H1 (cell line): ENCODE measurements around the gene SLC24A5. TPM values are rescaled to one million over a fixed set of nuclear protein-coding genes. Genes with fewer than 3 reads are reported as not detected.

Experiments used
- CTCF ChIA-PET: fragments of 300-600 bp; sonication (Branson Sonifier 250); formaldehyde crosslinking; loops from one replicate; lab custom pipeline; 2021; ENCODE audit not compliant: partially characterized antibody; lab: Charles Lee
- POLR2A ChIA-PET: fragments of 300-600 bp; sonication (Branson Sonifier 250); formaldehyde crosslinking; loops from one replicate; lab custom pipeline; 2021; ENCODE audit warnings: inconsistent platforms; ENCODE audit not compliant: partially characterized antibody; lab: Charles Lee
- DNase-seq, 2 experiments: peaks; one replicate each; pipeline versions ENCODE4 v3.0.0 to v3.0.0-alpha.2; 2010 to 2022; ENCODE audit warnings: low spot score in 2 of 2, low read depth in 1 of 2, mixed read lengths in 1 of 2
- FAIRE-seq: peaks from 2 replicates; lab custom pipeline; 2011; peaks lifted over from hg19 to GRCh38; lab: Jason Lieb, UNC
- H2AFZ ChIP-seq: 2 replicates; pipeline ENCODE4 v1.8.1; 2012; ENCODE audit warnings: low read length, inconsistent platforms
- H2AK5ac ChIP-seq: 2 replicates; pipeline ENCODE4 v1.6.1; 2013; ENCODE audit warnings: low read depth, low read length
- H2BK120ac ChIP-seq: replicated peaks from 2 replicates; pipeline ENCODE3; 2013; ENCODE audit warnings: low read depth, low read length, inconsistent platforms
- H2BK12ac ChIP-seq: 2 replicates; pipeline ENCODE4 v1.6.1; 2013; ENCODE audit warnings: low read depth, low read length
- H2BK15ac ChIP-seq: 2 replicates; pipeline ENCODE4 v1.6.1; 2013; ENCODE audit warnings: low read length
- H2BK20ac ChIP-seq: 2 replicates; pipeline ENCODE4 v1.6.1; 2013; ENCODE audit warnings: low read length
- H2BK5ac ChIP-seq: 2 replicates; pipeline ENCODE4 v1.6.1; 2013; ENCODE audit warnings: low read depth, low read length
- H3K14ac ChIP-seq: 2 replicates; pipeline ENCODE4 v1.6.1; 2013; ENCODE audit warnings: inconsistent platforms; ENCODE audit not compliant: insufficient read length
- H3K18ac ChIP-seq: 2 replicates; pipeline ENCODE4 v1.6.1; 2013; ENCODE audit warnings: low read length; ENCODE audit errors: extremely low read depth
- H3K23ac ChIP-seq: 2 replicates; pipeline ENCODE4 v1.6.1; 2013; ENCODE audit warnings: inconsistent platforms; ENCODE audit not compliant: insufficient read length
- H3K23me2 ChIP-seq: 2 replicates; pipeline ENCODE4 v1.6.1; 2013; ENCODE audit warnings: low read depth, low read length
- H3K27ac ChIP-seq: 2 replicates; pipeline ENCODE4 v1.6.1; 2011; ENCODE audit warnings: low read depth, low read length, inconsistent platforms
- H3K27me3 ChIP-seq, 4 experiments: replicated peaks in 1 of 4; 1 replicate in 1 of 4; 2 replicates in 3 of 4; pipeline versions ENCODE4 v1.6.1 to v1.8.1; 2011 to 2013; ENCODE audit warnings: low read length in 3 of 4, mild to moderate bottlenecking in 3 of 4, inconsistent platforms in 2 of 4, mixed read lengths in 2 of 4, moderate library complexity in 1 of 4; ENCODE audit not compliant: control insufficient read depth in 3 of 4, insufficient read depth in 3 of 4; ENCODE audit errors: extremely low read depth in 1 of 4
- H3K36me3 ChIP-seq, 4 experiments: 2 replicates each; pipeline versions ENCODE4 v1.6.1 to v1.8.1; 2011 to 2013; ENCODE audit warnings: mild to moderate bottlenecking in 4 of 4, low read length in 3 of 4, moderate library complexity in 2 of 4, control low read depth in 1 of 4, inconsistent platforms in 1 of 4; ENCODE audit not compliant: insufficient read depth in 4 of 4, control insufficient read depth in 2 of 4
- H3K4ac ChIP-seq: replicated peaks from 2 replicates; pipeline ENCODE3; 2013; ENCODE audit warnings: low read length, low read depth, mixed read lengths, inconsistent platforms; ENCODE audit not compliant: insufficient read length
- H3K4me1 ChIP-seq, 4 experiments: replicated peaks in 1 of 4; 1 replicate in 1 of 4; 2 replicates in 3 of 4; pipeline versions ENCODE4 v1.6.1 to v1.8.1; 2011 to 2013; ENCODE audit warnings: low read length in 3 of 4, inconsistent platforms in 2 of 4, mixed read lengths in 1 of 4; ENCODE audit not compliant: insufficient read depth in 4 of 4, control insufficient read depth in 3 of 4
- H3K4me2 ChIP-seq, 2 experiments: 2 replicates each; pipeline versions ENCODE4 v1.6.1 to v1.8.1; 2011 to 2013; ENCODE audit warnings: low read depth in 2 of 2, low read length in 2 of 2, control low read depth in 1 of 2, inconsistent platforms in 1 of 2, mild to moderate bottlenecking in 1 of 2; ENCODE audit not compliant: insufficient read depth in 1 of 2
- H3K4me3 ChIP-seq, 4 experiments: fragments of 200-600, 300-600 bp in 1 of 4; sonication (generic), shearing (Covaris generic), sonication (Bioruptor Twin) in 1 of 4; 2 replicates each; pipeline versions ENCODE4 v1.5.1 to v1.8.1; 2011 to 2016; ENCODE audit warnings: low read length in 4 of 4, low read depth in 3 of 4, control low read depth in 2 of 4, inconsistent platforms in 2 of 4, mild to moderate bottlenecking in 2 of 4, mixed read lengths in 1 of 4, moderate library complexity in 1 of 4; ENCODE audit not compliant: insufficient read depth in 2 of 4; ENCODE audit errors: extremely low read depth in 1 of 4
- H3K56ac ChIP-seq: replicated peaks from 2 replicates; pipeline ENCODE3; 2013; ENCODE audit warnings: low read depth, mild to moderate bottlenecking, mixed read lengths, low read length, inconsistent platforms; ENCODE audit not compliant: insufficient read length
- H3K79me1 ChIP-seq: 2 replicates; pipeline ENCODE4 v1.6.1; 2013; ENCODE audit warnings: low read depth, low read length, control low read depth
- H3K79me2 ChIP-seq, 2 experiments: 2 replicates each; pipeline versions ENCODE4 v1.6.1 to v1.8.1; 2012 to 2013; ENCODE audit warnings: low read length in 2 of 2, mild to moderate bottlenecking in 2 of 2, inconsistent platforms in 1 of 2; ENCODE audit not compliant: insufficient read depth in 2 of 2, control insufficient read depth in 1 of 2
- H3K9ac ChIP-seq, 4 experiments: replicated peaks in 1 of 4; 1 replicate in 1 of 4; 2 replicates in 3 of 4; pipeline versions ENCODE4 v1.6.1 to v1.8.1; 2011 to 2013; ENCODE audit warnings: low read depth in 3 of 4, low read length in 3 of 4, control low read depth in 2 of 4, mild to moderate bottlenecking in 2 of 4, moderate library complexity in 2 of 4, inconsistent platforms in 1 of 4; ENCODE audit errors: extremely low read depth in 1 of 4
- H3K9me3 ChIP-seq, 2 experiments: 2 replicates each; pipeline versions ENCODE4 v1.6.1 to v1.8.1; 2012 to 2013; ENCODE audit warnings: mild to moderate bottlenecking in 2 of 2, moderate library complexity in 2 of 2, control low read depth in 1 of 2, inconsistent platforms in 1 of 2, low read depth in 1 of 2, low read length in 1 of 2, mixed read lengths in 1 of 2; ENCODE audit not compliant: insufficient read depth in 2 of 2
- H4K20me1 ChIP-seq, 2 experiments: replicated peaks in 1 of 2; 2 replicates each; pipeline versions ENCODE3 to v1.8.1; 2011 to 2013; ENCODE audit warnings: inconsistent platforms in 2 of 2, low read length in 2 of 2, mild to moderate bottlenecking in 1 of 2; ENCODE audit not compliant: insufficient read depth in 2 of 2, control insufficient read depth in 1 of 2
- H4K5ac ChIP-seq: 2 replicates; pipeline ENCODE4 v1.6.1; 2013; ENCODE audit warnings: low read length, low read depth, mixed read lengths, inconsistent platforms; ENCODE audit not compliant: insufficient read length
- H4K8ac ChIP-seq: 2 replicates; pipeline ENCODE4 v1.8.0; 2013; ENCODE audit warnings: mild to moderate bottlenecking, moderate library complexity, low read length, inconsistent platforms; ENCODE audit not compliant: insufficient read depth; ENCODE audit errors: extremely low read depth
- H4K91ac ChIP-seq: replicated peaks from 2 replicates; pipeline ENCODE3; 2013; ENCODE audit warnings: low read length, mixed read lengths, inconsistent platforms; ENCODE audit not compliant: insufficient read length
- MAX ChIP-seq: IDR thresholded peaks from 2 replicates; pipeline ENCODE4 v1.6.1; 2012; ENCODE audit warnings: inconsistent platforms
- RXRA ChIP-seq: IDR thresholded peaks from 2 replicates; pipeline ENCODE4 v1.6.1; 2011; ENCODE audit warnings: low read depth, mild to moderate bottlenecking, low read length, moderate library complexity; ENCODE audit not compliant: insufficient read depth
- WGBS, 2 experiments: shearing (Covaris generic) in 1 of 2; methylation state at CpG; one replicate each; pipeline versions ENCODE4 v1.1.6 to v1.1.7; 2013 to 2015; ENCODE audit warnings: low lambda C conversion rate in 2 of 2, mixed read lengths in 2 of 2, inconsistent platforms in 1 of 2, low coverage in 1 of 2, missing lambda C conversion rate in 1 of 2; ENCODE audit not compliant: insufficient replicate concordance in 2 of 2, insufficient coverage in 1 of 2, insufficient read length in 1 of 2; ENCODE audit errors: extremely low coverage in 1 of 2, missing lambda C conversion rate in 1 of 2; 5-methylcytosine and 5-hydroxymethylcytosine counted together
- polyA plus RNA-seq, 7 experiments: library from polyadenylated mRNA; depleted of rRNA in 3 of 7; stranded (reverse) in 5 of 7; unstranded in 2 of 7; fragments of >200 nt in 5 of 7; fragments of 200-250 nt in 2 of 7; gene quantifications; 1 replicate in 5 of 7; 2 replicates in 1 of 7; 4 replicates in 1 of 7; pipeline versions ENCODE4 v1.2.1 to v1.2.3, GENCODE V29; 2011 to 2013; ENCODE audit warnings: missing spikeins in 2 of 7, mixed read lengths in 2 of 7
- total RNA-seq: library from RNA; stranded (reverse); fragmentation: NEBNext Ultra II Directional; extraction: Animal tissue kit (Norgen Biotek cat#: 25700); gene quantifications from 2 replicates; pipeline ENCODE4 v1.2.1, GENCODE V29; 2021

Gene SLC24A5
- total and polyA plus RNA-seq, 2 of the 8 experiments (the other 6 are each of a cell fraction or from before 2014, with no cell fraction given): not detected

GRCh38 chr15:48191574-48192225 lies 70.9 kb downstream of the SLC24A5 start, which contains the start of gene CTXN2:
Gene CTXN2, plus strand, starts transcription at chr15:48191665. Its CDS starts 9,636 bp downstream, at chr15:48201301.
- FAIRE-seq: peak; percentile 62
- no peak within 1 kb of the TSS for H4K8ac ChIP-seq
- no peak within 1 kb of the TSS for H2AK5ac ChIP-seq
- peak within 1 kb of the TSS; percentile 43; the same call in 1 of the 2 replicates for H2AFZ ChIP-seq
- TF ChIP-seq MAX: 0 out of 2 replicates have a peak, but pooled peaks have one; percentile 22
- no peak for TF ChIP-seq RXRA
- H3K9me3 ChIP-seq: no peaks in the 10 kb centered on the region
- H2BK20ac ChIP-seq: no peak within 1 kb of the TSS
- peak within 1 kb of the TSS; percentile 81 to 94 for H3K4me2 ChIP-seq
- no peaks in the 10 kb centered on the region for H4K20me1 ChIP-seq
- H2BK12ac ChIP-seq: no peak within 1 kb of the TSS
- no peak within 1 kb of the TSS for H3K4ac ChIP-seq
- no peaks in the 10 kb centered on the region for H3K36me3 ChIP-seq
- no peaks in the 10 kb centered on the region for H3K79me2 ChIP-seq
- H2BK5ac ChIP-seq: no peak within 1 kb of the TSS
- H4K5ac ChIP-seq: no peak within 1 kb of the TSS
- no peak within 1 kb of the TSS for H3K56ac ChIP-seq
- H3K27me3 ChIP-seq: peaks cover 0 to 9% (median 0%) of the 10 kb centered on the region in 4 experiments; a peak in 2 of 7 replicates
- H3K4me1 ChIP-seq: no peaks in the 10 kb centered on the region
- peak in 1 of 2 experiments; percentile 54 for DNase-seq
- H3K14ac ChIP-seq: no peak within 1 kb of the TSS
- H3K9ac ChIP-seq: peak within 1 kb of the TSS in 1 of 4 experiments; percentile 12; a peak in 1 of 7 replicates
- ChIA-PET POLR2A (interaction anchor here (1.1 kb wide), 1 partner anchor 14 kb away, joined by 3 read pairs; the partner anchor contains the start of gene MYEF2), CTCF (interaction anchor here (0.7 kb wide), 1 partner anchor 67 kb away, joined by 3 read pairs; no protein-coding TSS in a partner anchor)
- peaks cover 11% of the 10 kb centered on the region for H3K23me2 ChIP-seq
- H3K4me3 ChIP-seq: peak within 1 kb of the TSS; percentile 39 to 62 (median 48); a peak in 7 of 8 replicates
- no peak within 1 kb of the TSS for H4K91ac ChIP-seq
- H3K18ac ChIP-seq: no peak within 1 kb of the TSS
- no peak within 1 kb of the TSS for H2BK120ac ChIP-seq
- H3K23ac ChIP-seq: no peak within 1 kb of the TSS
- H2BK15ac ChIP-seq: no peak within 1 kb of the TSS
- 21% methylated on average over 31 of the region's 31 CpGs; no CpG with 5 or more reads in 1 of the 2 experiments for WGBS, 2 experiments
- H3K27ac ChIP-seq: no peak within 1 kb of the TSS
- no peaks in the 10 kb centered on the region for H3K79me1 ChIP-seq
